OCI-LY3 (cell line): ENCODE measurements around the gene MRPS27.
A peak's percentile ranks its signal among the peaks of the same experiment; 100 is the strongest.
"Not testable (repeated sequence)": the region's sequence is repeated elsewhere in the genome, so short reads cannot be mapped to it uniquely, and the experiment has no call there.

Source experiments
- H2AFZ ChIP-seq: fragments of 200-600, 300-600 bp; shearing (Covaris generic); 2 replicates; pipeline ENCODE4 v1.6.0; 2014; ENCODE audit warnings: antibody characterized with exemption, low read depth, low read length
- H3K27ac ChIP-seq: fragments of 200-600, 300-600 bp; sonication (generic); 2 replicates; pipeline ENCODE4 v1.5.1; 2014; ENCODE audit warnings: mild to moderate bottlenecking, low read length, moderate library complexity, mixed read lengths
- H3K27me3 ChIP-seq: fragments of 200-600, 300-600 bp; sonication (generic); 2 replicates; pipeline ENCODE4 v1.6.1; 2014; ENCODE audit warnings: low read depth, low read length, mixed read lengths
- H3K36me3 ChIP-seq: fragments of 200-600, 300-600 bp; sonication (generic); replicated peaks from 2 replicates; pipeline ENCODE3; 2014; ENCODE audit warnings: low read depth, low read length, mixed read lengths
- H3K4me1 ChIP-seq: fragments of 300-600, 200-600 bp; sonication (generic); 2 replicates; pipeline ENCODE4 v1.6.1; 2014; ENCODE audit warnings: low read length, mixed read lengths
- H3K4me2 ChIP-seq: fragments of 200-600, 300-600 bp; sonication (generic); 2 replicates; pipeline ENCODE4 v1.6.1; 2014; ENCODE audit warnings: low read length, mixed read lengths
- H3K4me3 ChIP-seq: fragments of 300-600, 200-600 bp; sonication (generic); 2 replicates; pipeline ENCODE4 v1.5.1; 2014; ENCODE audit warnings: antibody characterized with exemption, mild to moderate bottlenecking, low read length, moderate library complexity
- H3K79me2 ChIP-seq: fragments of 300-600, 200-600 bp; shearing (Covaris generic); 2 replicates; pipeline ENCODE4 v1.6.1; 2014; ENCODE audit warnings: mild to moderate bottlenecking, low read length, mixed read lengths
- H3K9ac ChIP-seq: fragments of 300-600, 200-600 bp; shearing (Covaris generic); 2 replicates; pipeline ENCODE4 v1.6.0; 2014; ENCODE audit warnings: mild to moderate bottlenecking, low read length, moderate library complexity
- H3K9me3 ChIP-seq: fragments of 200-600, 300-600 bp; shearing (Covaris generic); 2 replicates; pipeline ENCODE4 v1.6.1; 2014; ENCODE audit warnings: low read length, mixed read lengths; ENCODE audit not compliant: insufficient read depth
- H4K20me1 ChIP-seq: fragments of 200-600, 300-600 bp; sonication (generic); 2 replicates; pipeline ENCODE4 v1.6.1; 2016; ENCODE audit warnings: low read length, mixed read lengths; ENCODE audit not compliant: insufficient read depth
- CTCF ChIP-seq: fragments of 200-600, 300-600 bp; sonication (generic); IDR thresholded peaks from 2 replicates; pipeline ENCODE4 v1.5.1; 2014; ENCODE audit warnings: antibody characterized with exemption, low read length, low read depth
- EZH2phosphoT487 ChIP-seq: fragments of 200-600 bp; shearing (Covaris generic); IDR thresholded peaks from 2 replicates; pipeline ENCODE4 v1.6.1; 2018; ENCODE audit warnings: antibody characterized with exemption, mixed run types, low read depth

MRPS27 gene

GRCh38 chr5:72328172-72328571 is 8.1 kb upstream of the MRPS27 start:
- Histone ChIP-seq H2AFZ (no peak overlapping the region), H3K79me2 (no peaks in the 10 kb centered on the region), H3K4me3 (no peak overlapping the region), H3K27ac (no peak overlapping the region), H3K4me1 (no peaks in the 10 kb centered on the region), H3K9ac (no peak overlapping the region), H3K9me3 (no peaks in the 10 kb centered on the region), H3K4me2 (no peak overlapping the region), H3K27me3 (no peaks in the 10 kb centered on the region), H4K20me1 (no peaks in the 10 kb centered on the region), H3K36me3 (peaks cover 24% of the 10 kb centered on the region)
- TF ChIP-seq EZH2phosphoT487 (no peak), CTCF (no peak)

GRCh38 chr5:72326306-72326649 is 6.2 kb upstream of the MRPS27 start:
- Histone ChIP-seq H3K4me1 (peaks cover 6% of the 10 kb centered on the region), H3K4me3 (no peak overlapping the region), H2AFZ (no peak overlapping the region), H3K27ac (no peak overlapping the region), H3K9ac (no peak overlapping the region), H3K9me3 (no peaks in the 10 kb centered on the region), H3K36me3 (peaks cover 23% of the 10 kb centered on the region), H4K20me1 (no peaks in the 10 kb centered on the region), H3K79me2 (peaks cover 6% of the 10 kb centered on the region), H3K27me3 (no peaks in the 10 kb centered on the region), H3K4me2 (no peak overlapping the region)
- TF ChIP-seq CTCF, result no peak

GRCh38 chr5:72325566-72326305 is 5.7 kb upstream of the MRPS27 start:
- H3K27ac ChIP-seq, result no peak overlapping the region
- H2AFZ ChIP-seq, result no peak overlapping the region
- no peak overlapping the region for H3K9ac ChIP-seq
- no peaks in the 10 kb centered on the region for H3K27me3 ChIP-seq
- TF ChIP-seq EZH2phosphoT487, result no peak
- no peak for TF ChIP-seq CTCF
- H3K4me1 ChIP-seq, result peaks cover 8% of the 10 kb centered on the region
- no peak overlapping the region for H3K4me2 ChIP-seq
- peaks cover 23% of the 10 kb centered on the region for H3K36me3 ChIP-seq
- no peak overlapping the region for H3K4me3 ChIP-seq
- H4K20me1 ChIP-seq, result no peaks in the 10 kb centered on the region
- no peaks in the 10 kb centered on the region for H3K9me3 ChIP-seq
- H3K79me2 ChIP-seq, result peaks cover 11% of the 10 kb centered on the region

- Histone ChIP-seq H3K4me1 (peaks cover 8% of the 10 kb centered on the region), H3K27ac (no peak overlapping the region), H3K27me3 (no peaks in the 10 kb centered on the region), H3K4me3 (no peak overlapping the region), H3K9ac (no peak overlapping the region), H3K36me3 (peaks cover 20% of the 10 kb centered on the region), H3K4me2 (no peak overlapping the region), H2AFZ (no peak overlapping the region), H3K79me2 (peaks cover 24% of the 10 kb centered on the region), H4K20me1 (no peaks in the 10 kb centered on the region), H3K9me3 (no peaks in the 10 kb centered on the region)
- TF ChIP-seq CTCF (no peak), EZH2phosphoT487 (no peak)
Observed at GRCh38 chr5:72324189-72324825, 4.3 kb upstream of the MRPS27 start.

- peaks cover 70% of the 10 kb centered on the region for H3K79me2 ChIP-seq
- peak overlapping the region; percentile 79 for H3K4me2 ChIP-seq
- not testable (repeated sequence) for H3K27me3 ChIP-seq, H3K9me3 ChIP-seq, H3K36me3 ChIP-seq, H4K20me1 ChIP-seq
- H3K9ac ChIP-seq, result peak overlapping the region; percentile 91
- H2AFZ ChIP-seq, result peak overlapping the region; percentile 78
- peaks cover 14% of the 10 kb centered on the region for H3K4me1 ChIP-seq
- H3K4me3 ChIP-seq, result peak overlapping the region; percentile 88
- peak overlapping the region; percentile 68 for H3K27ac ChIP-seq
Observed at GRCh38 chr5:72319435-72319975, 535 bp downstream of the MRPS27 start.
